Motor neuron (in vitro differentiated cells): ENCODE measurements around the gene TUBA3E. TPM values are rescaled to one million over a fixed set of nuclear protein-coding genes. Genes with fewer than 3 reads are reported as not detected.
"Not testable (repeated sequence)": the region's sequence is repeated elsewhere in the genome, so short reads cannot be mapped to it uniquely, and the experiment has no call there.

Experiments
- ATAC-seq, 8 experiments: fragments of 200-7000 bp; cut with Tn5 transposase; replicated peaks in 6 of 8; 2 replicates each; pipeline ENCODE4 v1.8.0; 2021; ENCODE audit warnings: mild to moderate bottlenecking in 8 of 8, moderate library complexity in 8 of 8
- H3K27ac ChIP-seq, 2 donors: fragments of 250-450 bp; sonication (Bioruptor Pico); 2 replicates each; pipeline ENCODE4 v1.9.0; 2021; ENCODE audit warnings: antibody characterized with exemption in 2 of 2, mild to moderate bottlenecking in 2 of 2, moderate library complexity in 1 of 2
- H3K4me1 ChIP-seq, 2 donors: fragments of 250-450 bp; sonication (Bioruptor Pico); replicated peaks in 1 of 2; 2 replicates each; pipeline ENCODE4 v1.6.1; 2021; ENCODE audit warnings: antibody characterized with exemption in 2 of 2, mild to moderate bottlenecking in 2 of 2, moderate library complexity in 1 of 2
- H3K4me3 ChIP-seq, 5 donors: fragments of 250-450 bp; sonication (Bioruptor Pico); 2 replicates each; pipeline ENCODE4 v1.9.0; 2021; ENCODE audit warnings: antibody characterized with exemption in 5 of 5, mild to moderate bottlenecking in 5 of 5, moderate library complexity in 4 of 5
- WGBS, 10 experiments: fragments of 450-650 bp; shearing (Covaris generic); methylation state at CpG; one replicate each; pipeline ENCODE4 v1.0.0; 2022; 5-methylcytosine and 5-hydroxymethylcytosine counted together
- in situ Hi-C, 9 experiments: fragments of 400-800 bp; cut with MboI; loops; one replicate each; pipeline ENCODE4 v1.15.0; 2021; ENCODE audit warnings: low sequenced_read_pairs in 9 of 9, low pct_unique_long_range_greater_than_20kb in 2 of 9; ENCODE audit not compliant: unreplicated experiment in 9 of 9
- total RNA-seq, 8 experiments: library from RNA; unstranded; fragments of 300-600 nt; gene quantifications; 2 replicates each; pipeline versions ENCODE4 v1.2.3 to v1.2.4, GENCODE V29; 2022

Gene TUBA3E
- under 1 TPM in 6 of 8 experiments, not detected in 2; 0.11 to 0.71 (median 0.22) TPM for total RNA-seq

GRCh38 chr2:130198343-130198742 lies at the start of gene TUBA3E:
Gene TUBA3E (minus strand): TSS chr2:130198439. CDS start chr2:130198360, 79 bp downstream.
- in situ Hi-C loops = loop anchor here in 3 of 9 experiments (25.0 kb wide), 1 partner anchor 139 kb away; the partner anchor contains the start of gene IMP4 (in 3 of the 3)
- no peak for ATAC-seq
- 100% methylated on average over 1 of the region's 26 CpGs; no CpG with 5 or more reads in 9 of the 10 experiments for WGBS, 10 experiments
- Histone ChIP-seq H3K4me1 (no peaks in the 10 kb centered on the region), H3K27ac (no peak within 1 kb of the TSS), H3K4me3 (no peak within 1 kb of the TSS)

DNA sequence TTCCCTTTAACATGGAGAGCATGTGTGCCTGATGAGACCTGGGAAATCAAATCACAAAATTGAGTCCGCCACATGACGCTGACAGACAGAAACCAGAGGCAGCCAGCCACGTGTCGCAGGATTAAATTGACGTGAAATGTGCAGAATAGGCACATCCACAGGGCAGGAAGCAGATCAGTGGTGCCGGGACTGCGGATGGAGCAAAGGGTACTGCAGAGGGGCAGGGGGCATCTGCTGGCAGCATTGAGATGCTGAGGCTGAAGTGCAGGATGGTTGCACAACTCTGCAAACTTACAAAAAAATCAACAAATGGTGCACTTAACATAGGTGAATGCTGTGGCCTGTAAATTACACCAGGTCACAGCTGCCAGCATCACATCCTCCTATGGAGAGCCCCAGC lies 48.2 kb upstream of the TUBA3E start:
- Histone ChIP-seq H3K4me3 (no peak overlapping the region), H3K4me1 (no peaks in the 10 kb centered on the region), H3K27ac (no peak overlapping the region)
- in situ Hi-C loops = no loop called here
- ATAC-seq = peak in 2 of 8 experiments; percentile 19 to 25
- 0 to 86% (median 50%) methylated on average over 1 to 7 of the region's 7 CpGs; no CpG with 5 or more reads in 5 of the 10 experiments for WGBS, 10 experiments

DNA sequence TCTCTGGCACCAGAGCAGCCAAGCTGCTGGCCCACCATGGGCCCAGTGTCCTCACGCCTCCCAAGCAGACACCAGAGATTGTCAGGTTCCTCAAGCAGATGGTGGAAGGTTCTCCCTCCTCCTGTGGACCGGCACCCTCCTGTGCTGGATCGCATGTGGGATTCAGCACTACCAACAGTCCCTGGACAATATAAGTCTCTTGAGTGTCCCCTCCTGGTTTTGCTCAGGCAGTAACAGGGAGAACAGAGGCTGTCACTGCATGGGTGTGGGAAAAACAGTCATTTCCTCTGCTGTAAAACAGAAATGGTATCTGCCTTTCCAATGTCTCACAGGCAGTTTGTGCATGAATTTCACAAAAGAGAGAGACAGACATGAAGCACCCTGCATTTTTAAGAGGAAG lies 47.7 kb upstream of the TUBA3E start:
- Histone ChIP-seq H3K4me3 (no peak overlapping the region), H3K4me1 (no peaks in the 10 kb centered on the region), H3K27ac (no peak overlapping the region)
- peak in 3 of 8 experiments; percentile 40 to 75 (median 72) for ATAC-seq
- 0 to 42% (median 20%) methylated on average over 1 to 2 of the region's 3 CpGs; no CpG with 5 or more reads in 6 of the 10 experiments for WGBS, 10 experiments
- in situ Hi-C loops = no loop called here

DNA sequence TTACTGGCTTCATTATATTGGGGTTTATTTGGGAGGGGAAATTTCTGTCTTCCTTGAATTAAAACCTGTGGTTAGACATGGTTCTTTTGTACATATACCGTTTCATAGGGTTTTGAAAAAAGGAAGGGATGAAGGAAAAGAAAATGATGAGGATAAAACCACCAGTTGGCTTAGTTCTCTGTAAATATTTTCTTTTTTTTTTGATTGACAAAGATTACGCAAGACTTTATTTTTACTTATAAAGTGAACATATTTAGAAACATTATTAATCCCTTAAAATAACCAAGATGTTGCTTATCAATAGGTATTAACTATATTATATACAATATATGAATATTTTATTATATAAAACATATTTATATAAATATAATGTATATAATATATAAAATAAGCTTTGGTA lies 45.1 kb upstream of the TUBA3E start:
- in situ Hi-C loops = no loop called here
- Histone ChIP-seq H3K27ac (no peak overlapping the region), H3K4me1 (no peaks in the 10 kb centered on the region), H3K4me3 (no peak overlapping the region)
- ATAC-seq = no peak
- WGBS, 10 experiments = 27 to 100% (median 82%) methylated on average over 1 to 2 of the region's 2 CpGs

GRCh38 chr2:130241041-130241707 lies 42.9 kb upstream of the TUBA3E start:
- peak in 2 of 8 experiments; percentile 79 to 92 for ATAC-seq
- 53 to 100% (median 95%) methylated on average over 1 to 8 of the region's 8 CpGs; no CpG with 5 or more reads in 1 of the 10 experiments for WGBS, 10 experiments
- Histone ChIP-seq H3K4me3 (no peak overlapping the region), H3K4me1 (no peaks in the 10 kb centered on the region), H3K27ac (no peak overlapping the region)
- in situ Hi-C loops = no loop called here

GRCh38 chr2:130239581-130239980 lies 41.3 kb upstream of the TUBA3E start:
- in situ Hi-C loops, ATAC-seq, H3K4me1 ChIP-seq, H3K4me3 ChIP-seq, H3K27ac ChIP-seq: not testable (repeated sequence)
- WGBS, 10 experiments = 0 to 92% (median 65%) methylated on average over 1 to 6 of the region's 6 CpGs; no CpG with 5 or more reads in 1 of the 10 experiments

- H3K4me3 ChIP-seq, H3K4me1 ChIP-seq, H3K27ac ChIP-seq, in situ Hi-C loops, ATAC-seq: not testable (repeated sequence)
- 20 to 100% (median 92%) methylated on average over 1 to 2 of the region's 2 CpGs; no CpG with 5 or more reads in 1 of the 10 experiments for whole genome bisulfite sequencing, 10 experiments
These were observed 34.8 kb upstream of the TUBA3E start for GRCh38 chr2:130233066-130233465.

GRCh38 chr2:130231656-130232055 lies 33.4 kb upstream of the TUBA3E start:
- no peak overlapping the region for H3K4me3 ChIP-seq
- 29 to 73% (median 56%) methylated on average over 1 to 4 of the region's 12 CpGs; no CpG with 5 or more reads in 6 of the 10 experiments for WGBS, 10 experiments
- no peak overlapping the region for H3K27ac ChIP-seq
- ATAC-seq = no peak
- H3K4me1 ChIP-seq = no peaks in the 10 kb centered on the region
- in situ Hi-C loops = no loop called here

DNA sequence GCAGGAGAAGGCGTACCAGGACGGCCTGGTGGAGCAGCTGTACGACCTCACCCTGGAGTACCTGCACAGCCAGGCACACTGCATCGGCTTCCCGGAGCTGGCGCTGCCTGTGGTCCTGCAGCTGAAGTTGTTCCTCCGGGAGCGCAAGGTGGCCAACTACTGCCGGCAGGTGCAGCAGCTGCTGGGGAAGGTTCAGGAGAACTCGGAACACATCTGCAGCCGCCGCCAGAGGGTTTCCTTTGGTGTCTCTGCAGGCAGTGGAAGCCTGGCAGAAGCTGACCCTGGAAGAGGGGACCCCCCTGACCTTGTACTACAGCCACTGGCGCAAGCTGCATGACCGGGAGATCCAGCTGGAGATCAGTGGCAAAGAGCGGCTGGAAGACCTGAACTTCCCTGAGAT lies 32.7 kb upstream of the TUBA3E start:
- WGBS, 10 experiments = 80 to 100% (median 82%) methylated on average over 1 to 3 of the region's 15 CpGs; no CpG with 5 or more reads in 6 of the 10 experiments
- in situ Hi-C loops, ATAC-seq: not testable (repeated sequence)

DNA sequence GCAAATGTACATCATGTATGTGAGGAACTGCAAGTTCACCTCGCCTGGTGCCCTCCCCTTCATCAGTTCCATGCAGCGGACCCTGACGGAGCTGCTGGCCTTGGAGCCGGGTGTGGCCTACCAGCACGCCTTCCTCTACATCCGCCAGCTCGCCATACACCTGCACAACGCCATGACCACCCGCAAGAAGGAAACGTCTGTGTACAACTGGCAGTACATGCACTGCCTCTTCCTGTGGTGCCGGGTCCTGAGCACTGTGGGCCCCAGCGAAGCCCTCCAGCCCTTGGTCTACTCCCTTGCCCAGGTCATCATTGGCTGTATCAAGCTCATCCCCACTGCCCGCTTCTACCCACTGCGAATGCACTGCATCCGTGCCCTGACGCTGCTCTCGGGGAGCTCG lies 32.1 kb upstream of the TUBA3E start:
- ATAC-seq, H3K4me1 ChIP-seq, H3K27ac ChIP-seq, H3K4me3 ChIP-seq, in situ Hi-C loops: not testable (repeated sequence)
- WGBS, 10 experiments = 100% methylated on average over 2 of the region's 18 CpGs; no CpG with 5 or more reads in 9 of the 10 experiments

More for the DNA sequence above, 32.7 kb upstream of the TUBA3E start:
- not testable (repeated sequence) for H3K27ac ChIP-seq, H3K4me3 ChIP-seq, H3K4me1 ChIP-seq

DNA sequence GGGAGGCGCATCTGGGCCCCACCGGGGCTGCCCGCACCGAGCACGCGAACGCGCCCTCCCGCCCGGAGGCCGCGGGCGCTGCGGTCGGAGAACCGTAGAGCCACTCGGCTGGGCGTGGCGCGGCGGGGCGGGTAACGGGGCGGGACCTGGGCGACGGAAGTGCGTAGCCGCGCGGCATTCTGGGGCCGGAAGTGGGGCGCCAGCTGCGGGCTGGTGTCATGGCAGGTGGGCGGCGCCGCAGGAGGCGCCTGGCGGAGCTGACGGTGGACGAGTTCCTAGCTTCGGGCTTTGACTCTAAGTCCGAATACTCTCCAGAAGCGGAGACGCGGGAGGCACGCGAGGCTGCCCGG lies 30.9 kb upstream of the TUBA3E start:
- H3K4me3 ChIP-seq, H3K4me1 ChIP-seq, in situ Hi-C loops, H3K27ac ChIP-seq: not testable (repeated sequence)
- WGBS, 10 experiments = no CpG with 5 or more reads among the region's 48 CpGs
- peak in 2 of 8 experiments; percentile 75 to 91 for ATAC-seq

GRCh38 chr2:130228467-130229160 lies 30.4 kb upstream of the TUBA3E start:
- 94 to 100% (median 100%) methylated on average over 5 to 12 of the region's 69 CpGs; no CpG with 5 or more reads in 7 of the 10 experiments for WGBS, 10 experiments
- H3K4me3 ChIP-seq, in situ Hi-C loops, ATAC-seq, H3K4me1 ChIP-seq, H3K27ac ChIP-seq: not testable (repeated sequence)

DNA sequence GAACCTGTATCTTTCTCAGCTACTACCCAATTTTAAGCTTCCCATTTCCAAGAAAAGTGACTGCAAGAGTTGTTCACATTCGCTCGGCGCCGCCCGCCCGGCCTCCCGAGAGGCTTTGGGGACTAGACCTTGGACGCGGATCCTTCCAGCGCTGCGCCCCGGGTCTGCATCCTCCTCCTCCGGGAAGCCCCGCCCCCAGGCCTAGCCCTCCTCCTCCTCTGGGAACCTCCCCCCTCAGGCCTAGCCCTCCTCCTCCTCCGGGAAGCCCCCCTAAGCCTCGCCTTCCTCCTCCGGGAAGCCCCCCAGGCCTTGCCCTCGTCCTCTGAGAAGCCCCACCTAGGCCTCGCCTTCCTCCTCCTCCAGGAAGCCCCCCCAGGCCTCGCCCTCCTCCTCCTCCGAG lies 29.8 kb upstream of the TUBA3E start:
- H3K27ac ChIP-seq, H3K4me3 ChIP-seq, H3K4me1 ChIP-seq, ATAC-seq, in situ Hi-C loops: not testable (repeated sequence)
- 95% methylated on average over 7 of the region's 21 CpGs; no CpG with 5 or more reads in 9 of the 10 experiments for WGBS, 10 experiments
